GM23248 (cell line): ENCODE data around the gene LSM2. TPM values are rescaled to one million over a fixed set of nuclear protein-coding genes. Genes with fewer than 3 reads are reported as not detected.
"Not testable (repeated sequence)": the region's sequence is repeated elsewhere in the genome, so short reads cannot be mapped to it uniquely, and the experiment has no call there.

Source experiments
- DNase-seq: peaks from one replicate; pipeline ENCODE4 v3.0.0-alpha.2; 2015
- H2AFZ ChIP-seq: fragments of 200-600 bp; sonication (generic); 2 replicates; pipeline ENCODE4 v1.6.1; 2016; ENCODE audit warnings: antibody characterized with exemption
- H3F3A ChIP-seq: fragments of 200-600 bp; sonication (generic); 2 replicates; pipeline ENCODE4 v1.6.1; 2016; ENCODE audit warnings: mild to moderate bottlenecking, antibody characterized with exemption, mixed run types; ENCODE audit not compliant: insufficient read depth
- H3K27ac ChIP-seq: fragments of 200-600 bp; sonication (generic); 2 replicates; pipeline ENCODE4 v1.5.1; 2016; ENCODE audit warnings: mild to moderate bottlenecking
- H3K27me3 ChIP-seq: fragments of 200-600 bp; sonication (generic); replicated peaks from 2 replicates; pipeline ENCODE4 v1.6.1; 2016; ENCODE audit warnings: mild to moderate bottlenecking; ENCODE audit not compliant: insufficient read depth
- H3K36me3 ChIP-seq: fragments of 200-600 bp; sonication (generic); 2 replicates; pipeline ENCODE4 v1.6.1; 2016; ENCODE audit warnings: low read depth, mild to moderate bottlenecking
- H3K4me1 ChIP-seq: fragments of 200-600 bp; sonication (generic); 2 replicates; pipeline ENCODE4 v1.6.1; 2016; ENCODE audit warnings: mild to moderate bottlenecking; ENCODE audit not compliant: insufficient read depth
- H3K4me2 ChIP-seq: fragments of 200-600 bp; sonication (generic); one replicate; pipeline ENCODE4 v1.6.1; 2016; ENCODE audit warnings: mild to moderate bottlenecking; ENCODE audit not compliant: unreplicated experiment
- H3K4me3 ChIP-seq: fragments of 200-600 bp; sonication (generic); 2 replicates; pipeline ENCODE4 v1.5.1; 2016; ENCODE audit warnings: mild to moderate bottlenecking
- H3K79me2 ChIP-seq: fragments of 200-600 bp; sonication (generic); 2 replicates; pipeline ENCODE4 v1.6.1; 2016; ENCODE audit warnings: mild to moderate bottlenecking; ENCODE audit not compliant: insufficient read depth
- H3K9ac ChIP-seq: fragments of 200-600 bp; sonication (generic); 2 replicates; pipeline ENCODE4 v1.6.1; 2016; ENCODE audit warnings: mild to moderate bottlenecking
- H3K9me2 ChIP-seq: fragments of 200-600 bp; sonication (generic); 2 replicates; pipeline ENCODE4 v1.6.1; 2016; ENCODE audit warnings: mixed run types, mild to moderate bottlenecking, moderate library complexity; ENCODE audit not compliant: insufficient read depth
- H3K9me3 ChIP-seq: fragments of 200-600 bp; sonication (generic); one replicate; pipeline ENCODE4 v1.6.1; 2017; ENCODE audit warnings: low read depth
- H4K20me1 ChIP-seq: fragments of 200-600 bp; sonication (generic); 2 replicates; pipeline ENCODE4 v1.6.0; 2016; ENCODE audit not compliant: insufficient read depth
- EZH2 ChIP-seq: fragments of 200-600 bp; sonication (generic); IDR thresholded peaks from 2 replicates; pipeline ENCODE4 v1.6.1; 2018; ENCODE audit warnings: antibody characterized with exemption, mild to moderate bottlenecking; ENCODE audit not compliant: insufficient read depth, poor library complexity, severe bottlenecking
- EZH2phosphoT487 ChIP-seq: fragments of 200-600 bp; sonication (generic); IDR thresholded peaks from 2 replicates; pipeline ENCODE4 v1.6.1; 2018; ENCODE audit warnings: antibody characterized with exemption, moderate library complexity, mild to moderate bottlenecking, low read depth; ENCODE audit not compliant: insufficient read depth
- WGBS, 2 experiments: methylation state at CpG; one replicate each; pipeline ENCODE4 v1.1.6; 2015 to 2017; ENCODE audit warnings: low lambda C conversion rate in 2 of 2, low coverage in 1 of 2; ENCODE audit errors: missing lambda C conversion rate in 2 of 2; 5-methylcytosine and 5-hydroxymethylcytosine counted together
- in situ Hi-C: fragments of 300-500 bp; cut with MboI; formaldehyde crosslinking; loops from 2 replicates; pipeline ENCODE4 v1.15.0; 2020
- polyA plus RNA-seq: library from polyadenylated mRNA; unstranded; fragments of >200 nt; fragmentation: Nextera tagmentation; extraction: Ambion mirVana; gene quantifications from 2 replicates; pipeline ENCODE4 v1.2.1, GENCODE V29; 2016
- total RNA-seq: library from RNA; depleted of rRNA; stranded (reverse); fragments of >200 nt; shearing (Covaris generic); gene quantifications from 2 replicates; pipeline ENCODE4 v1.2.3, GENCODE V29; 2014

The LSM2 gene
- total and polyA plus RNA-seq, 2 experiments from 2014 or later: 40.3 to 48.4 TPM

DNA sequence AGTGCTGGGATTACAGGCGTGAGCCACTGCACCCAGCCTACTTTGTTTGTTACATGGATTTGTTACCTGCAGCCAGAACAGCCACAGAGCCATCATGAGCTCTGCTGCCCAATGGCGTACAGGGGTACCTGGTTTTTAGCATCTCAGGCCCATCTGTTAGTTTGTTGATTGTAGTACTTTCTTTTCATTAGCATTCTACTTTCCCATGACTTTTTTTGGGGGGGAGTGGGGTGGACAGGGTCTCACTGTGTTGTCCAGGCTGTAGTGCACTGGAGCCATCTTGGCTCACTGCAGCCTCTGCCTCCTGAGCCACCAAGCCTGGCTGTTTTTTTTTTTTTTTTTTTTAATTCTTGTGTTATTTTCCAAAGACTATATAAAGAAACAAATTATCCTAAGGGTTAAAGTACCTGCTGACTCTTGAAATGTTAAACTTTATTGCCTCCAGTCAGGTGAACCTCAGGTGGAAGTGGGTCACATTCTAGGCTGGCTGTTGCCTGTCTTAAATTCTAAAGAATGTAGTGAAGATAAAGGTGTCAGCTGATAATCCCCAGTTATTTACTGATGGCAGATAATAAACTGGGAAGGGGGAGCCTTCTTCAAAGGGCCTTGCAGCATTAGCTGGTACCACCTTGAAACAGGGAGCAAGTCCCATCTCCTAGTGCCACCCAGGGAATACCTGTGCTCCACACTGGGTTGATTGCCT is 40.7 kb upstream of the LSM2 start:
- no peak overlapping the region for H2AFZ ChIP-seq
- no peaks in the 10 kb centered on the region for H3K27me3 ChIP-seq
- no peaks in the 10 kb centered on the region for H3K36me3 ChIP-seq
- no peaks in the 10 kb centered on the region for H3K9me3 ChIP-seq
- H3K4me1 ChIP-seq: no peaks in the 10 kb centered on the region
- H3K4me3 ChIP-seq: no peak overlapping the region
- H3F3A ChIP-seq: peaks cover 8% of the 10 kb centered on the region; the same call in 1 of the 2 replicates
- no peak overlapping the region for H3K27ac ChIP-seq
- H3K9ac ChIP-seq: no peak overlapping the region
- in situ Hi-C loops: no loop called here
- 91 to 100% methylated on average over 2 of the region's 2 CpGs for WGBS, 2 experiments
- no peaks in the 10 kb centered on the region for H3K79me2 ChIP-seq
- H4K20me1 ChIP-seq: no peaks in the 10 kb centered on the region
- no peaks in the 10 kb centered on the region for H3K9me2 ChIP-seq
- TF ChIP-seq EZH2phosphoT487: no peak
- no peak for TF ChIP-seq EZH2
- no peak overlapping the region for H3K4me2 ChIP-seq
- no peak for DNase-seq

DNA sequence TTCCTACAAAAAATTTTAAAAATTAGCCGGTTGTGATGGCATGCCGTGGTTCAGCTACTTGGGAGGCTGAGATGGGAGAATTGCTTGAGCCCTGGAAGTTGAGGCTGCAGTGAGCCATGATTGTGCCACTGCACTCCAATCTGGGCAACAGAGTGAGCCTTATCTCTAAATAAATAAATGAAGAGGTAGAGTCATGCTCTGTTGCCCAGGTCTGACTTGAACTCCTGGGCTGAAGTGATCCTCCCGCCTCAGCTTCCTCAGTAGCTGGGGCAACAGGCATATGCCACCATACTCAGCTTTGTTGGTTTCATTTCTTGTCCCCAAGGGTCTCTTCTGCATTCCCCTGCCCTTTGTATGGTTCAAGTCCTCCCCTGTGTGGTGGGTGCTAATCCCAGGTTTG is 37.7 kb upstream of the LSM2 start:
- 0 out of 2 replicates have a peak, but pooled peaks cover 1% of the 10 kb centered on the region for H3K79me2 ChIP-seq
- H3K4me1 ChIP-seq: no peaks in the 10 kb centered on the region
- H3K27ac ChIP-seq: no peak overlapping the region
- in situ Hi-C loops: no loop called here
- no peaks in the 10 kb centered on the region for H3K9me3 ChIP-seq
- H4K20me1 ChIP-seq: no peaks in the 10 kb centered on the region; the same call in 1 of the 2 replicates
- no peaks in the 10 kb centered on the region for H3K27me3 ChIP-seq
- 100% methylated on average over 3 of the region's 3 CpGs for WGBS, 2 experiments
- H3K36me3 ChIP-seq: peaks cover 17% of the 10 kb centered on the region
- H3K4me2 ChIP-seq: no peak overlapping the region
- no peak overlapping the region for H2AFZ ChIP-seq
- H3F3A ChIP-seq: peaks cover 23% of the 10 kb centered on the region
- no peak for DNase-seq
- TF ChIP-seq EZH2phosphoT487: no peak
- no peak for TF ChIP-seq EZH2
- H3K9me2 ChIP-seq: no peaks in the 10 kb centered on the region
- H3K9ac ChIP-seq: no peak overlapping the region
- H3K4me3 ChIP-seq: no peak overlapping the region

DNA sequence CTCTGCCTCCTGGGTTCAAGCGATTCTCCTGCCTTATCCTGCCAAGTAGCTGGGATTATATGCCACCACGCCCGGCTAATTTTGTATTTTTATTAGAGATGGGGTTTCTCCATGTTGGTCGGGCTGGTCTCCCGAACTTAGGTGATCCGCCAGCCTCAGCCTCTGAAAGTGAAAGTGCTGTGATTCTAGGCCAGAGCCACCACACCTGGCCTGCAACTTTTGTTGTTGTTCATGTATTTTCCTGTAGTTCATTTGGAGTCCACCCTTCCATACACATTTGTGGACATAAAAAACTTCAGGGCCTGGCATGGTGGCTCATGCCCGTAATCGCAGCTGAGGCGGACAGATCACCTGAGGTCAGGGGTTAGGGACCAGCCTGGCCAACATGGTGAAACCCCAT is 35.3 kb upstream of the LSM2 start:
- H2AFZ ChIP-seq: no peak overlapping the region
- no peak overlapping the region for H3K4me3 ChIP-seq
- TF ChIP-seq EZH2phosphoT487: no peak
- no peaks in the 10 kb centered on the region for H3K9me2 ChIP-seq
- peaks cover 48% of the 10 kb centered on the region for H3F3A ChIP-seq
- peaks cover 40% of the 10 kb centered on the region for H3K36me3 ChIP-seq
- WGBS, 2 experiments: 99 to 100% methylated on average over 9 of the region's 9 CpGs
- DNase-seq: no peak
- peaks cover 14% of the 10 kb centered on the region; the same call in 1 of the 2 replicates for H3K4me1 ChIP-seq
- H3K27ac ChIP-seq: no peak overlapping the region
- in situ Hi-C loops: no loop called here
- no peaks in the 10 kb centered on the region for H3K27me3 ChIP-seq
- peaks cover 10% of the 10 kb centered on the region for H4K20me1 ChIP-seq
- peaks cover 26% of the 10 kb centered on the region for H3K79me2 ChIP-seq
- H3K9ac ChIP-seq: no peak overlapping the region
- H3K4me2 ChIP-seq: no peak overlapping the region
- H3K9me3 ChIP-seq: no peaks in the 10 kb centered on the region

DNA sequence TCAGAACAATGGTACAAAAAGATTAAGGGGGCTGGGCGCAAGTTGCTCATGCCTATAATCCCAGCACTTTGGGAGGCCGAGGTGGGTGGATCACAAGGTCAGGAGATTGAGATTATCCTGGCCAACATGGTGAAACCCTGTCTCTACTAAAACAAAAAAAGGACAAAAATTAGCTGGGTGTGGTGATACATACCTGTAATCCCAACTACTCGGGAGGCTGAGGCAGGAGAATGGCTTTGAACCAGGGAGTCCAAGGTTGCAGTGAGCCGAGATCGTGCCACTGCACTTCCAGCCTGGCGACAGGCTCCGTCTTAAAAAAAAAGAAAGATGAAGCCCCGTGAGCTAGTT is 33.0 kb upstream of the LSM2 start:
- H2AFZ ChIP-seq, H3K9me2 ChIP-seq, in situ Hi-C loops, H3K4me3 ChIP-seq, H3K4me2 ChIP-seq, H3K27ac ChIP-seq, H3K9me3 ChIP-seq, H3K9ac ChIP-seq, H3K27me3 ChIP-seq, DNase-seq: not testable (repeated sequence)
- peaks cover 61% of the 10 kb centered on the region for H3F3A ChIP-seq
- peaks cover 26% of the 10 kb centered on the region for H3K4me1 ChIP-seq
- H4K20me1 ChIP-seq: peaks cover 16% of the 10 kb centered on the region
- H3K79me2 ChIP-seq: peaks cover 49% of the 10 kb centered on the region
- peaks cover 51% of the 10 kb centered on the region for H3K36me3 ChIP-seq
- 88 to 92% methylated on average over 8 of the region's 8 CpGs for WGBS, 2 experiments

DNA sequence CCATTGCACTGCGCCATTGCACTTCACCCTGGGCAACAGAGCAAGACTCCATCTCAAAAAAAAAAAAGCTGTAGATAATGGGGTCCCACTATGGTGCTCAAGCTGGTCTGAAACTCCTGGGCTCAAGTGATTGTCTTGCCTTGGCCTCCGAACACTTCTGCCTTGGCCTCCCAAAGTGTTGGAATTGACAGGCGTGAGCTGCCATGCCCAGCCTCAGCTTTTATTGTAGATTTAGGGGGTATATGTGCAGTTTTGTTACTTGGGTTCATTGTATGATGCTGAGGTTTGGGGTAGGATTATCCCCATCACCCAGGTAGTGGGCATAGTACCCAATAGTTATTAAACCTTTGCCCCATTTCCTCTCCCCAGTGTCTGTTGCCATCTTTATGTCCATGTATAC is 32.2 kb upstream of the LSM2 start:
- peak overlapping the region; percentile 96 for H3K9ac ChIP-seq
- peaks cover 51% of the 10 kb centered on the region for H3K36me3 ChIP-seq
- peaks cover 63% of the 10 kb centered on the region for H3F3A ChIP-seq
- no peak overlapping the region for H3K4me2 ChIP-seq
- no peaks in the 10 kb centered on the region for H3K9me3 ChIP-seq
- peaks cover 55% of the 10 kb centered on the region for H3K79me2 ChIP-seq
- H3K27me3 ChIP-seq: no peaks in the 10 kb centered on the region
- peaks cover 29% of the 10 kb centered on the region for H3K4me1 ChIP-seq
- H4K20me1 ChIP-seq: peaks cover 16% of the 10 kb centered on the region
- no peak overlapping the region for H3K27ac ChIP-seq
- no peak overlapping the region for H2AFZ ChIP-seq
- in situ Hi-C loops: no loop called here
- no peaks in the 10 kb centered on the region for H3K9me2 ChIP-seq
- WGBS, 2 experiments: 81 to 90% methylated on average over 3 of the region's 3 CpGs
- TF ChIP-seq EZH2phosphoT487 (no peak), EZH2 (no peak)
- DNase-seq: no peak
- H3K4me3 ChIP-seq: 0 out of 2 replicates have a peak overlapping the region, but pooled peaks have one; percentile 88

DNA sequence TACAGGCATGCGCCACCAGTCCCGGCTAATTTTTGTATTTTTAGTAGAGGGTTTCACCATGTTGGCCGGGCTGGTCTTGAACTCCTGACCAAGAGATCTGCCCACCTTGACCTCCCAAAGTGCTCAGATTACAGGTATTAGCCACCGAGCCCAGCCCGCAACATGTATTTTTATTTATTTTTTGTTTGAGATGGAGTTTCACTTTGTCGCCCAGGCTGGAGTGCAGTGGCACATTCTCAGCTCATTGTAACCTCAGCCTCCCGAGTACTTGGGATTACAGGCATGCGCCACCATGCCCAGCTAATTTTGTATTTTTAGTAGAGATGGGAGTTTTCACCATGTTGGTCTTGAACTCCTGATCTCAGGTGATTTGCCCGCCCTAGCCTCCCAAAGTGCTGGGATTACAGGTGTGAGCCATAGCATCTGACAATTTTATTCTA is 31.4 kb upstream of the LSM2 start:
- in situ Hi-C loops, H2AFZ ChIP-seq, DNase-seq, H3K27ac ChIP-seq, H3K27me3 ChIP-seq, H3K9me3 ChIP-seq, H3K9me2 ChIP-seq: not testable (repeated sequence)
- H3K79me2 ChIP-seq: peaks cover 63% of the 10 kb centered on the region
- peak overlapping the region; percentile 88 for H3K4me3 ChIP-seq
- H3K36me3 ChIP-seq: peaks cover 51% of the 10 kb centered on the region
- H3K4me1 ChIP-seq: peaks cover 31% of the 10 kb centered on the region
- peak overlapping the region; percentile 96 for H3K9ac ChIP-seq
- 77 to 81% methylated on average over 9 of the region's 9 CpGs for WGBS, 2 experiments
- H4K20me1 ChIP-seq: peaks cover 16% of the 10 kb centered on the region
- peaks cover 63% of the 10 kb centered on the region for H3F3A ChIP-seq
- peak overlapping the region; percentile 99 for H3K4me2 ChIP-seq
